Body of pancreas (tissue), 4 donors: ENCODE measurements around the gene HOXA11. TPM values are rescaled to one million over a fixed set of nuclear protein-coding genes. Genes with fewer than 3 reads are reported as not detected.

Experiments
- ATAC-seq: fragments of 150-250 bp; one replicate; pipeline ENCODE4 v1.9.1; 2016
- DNase-seq, 4 donors: peaks; one replicate each; pipeline ENCODE4 v3.0.0-alpha.2; 2019
- H3K27ac ChIP-seq, 4 donors: fragments of 200-600 bp; sonication (generic); 1 replicate in 3 of 4; 2 replicates in 1 of 4; pipeline versions ENCODE4 v1.5.1 to v1.6.1; 2016 to 2019; ENCODE audit warnings: mild to moderate bottlenecking in 1 of 4, mixed read lengths in 1 of 4, moderate library complexity in 1 of 4
- H3K27me3 ChIP-seq, 2 donors: fragments of 200-600 bp; sonication (generic); one replicate each; pipeline ENCODE4 v1.6.0; 2016; ENCODE audit warnings: mild to moderate bottlenecking in 1 of 2
- H3K36me3 ChIP-seq, 2 donors: fragments of 200-600 bp; sonication (generic); replicated peaks in 1 of 2; 2 replicates each; pipeline ENCODE4 v1.5.1; 2016; ENCODE audit warnings: low read depth in 2 of 2; ENCODE audit not compliant: insufficient read depth in 1 of 2
- H3K4me1 ChIP-seq: fragments of 200-600 bp; sonication (generic); one replicate; pipeline ENCODE4 v1.6.0; 2016
- H3K4me3 ChIP-seq, 2 donors: fragments of 200-600 bp; sonication (generic); 1 replicate in 1 of 2; 2 replicates in 1 of 2; pipeline ENCODE4 v1.5.1; 2016 to 2019
- H3K9me3 ChIP-seq, 3 donors: fragments of 200-600 bp; sonication (generic); 1 replicate in 2 of 3; 2 replicates in 1 of 3; pipeline ENCODE4 v1.5.1; 2016
- CTCF ChIP-seq, 7 experiments: fragments of 450-650 bp in 4 of 7; fragments of 200-600 bp in 3 of 7; sonication (generic) in 3 of 7; IDR thresholded peaks; one replicate each; pipeline ENCODE4 v1.5.1; 2016 to 2019; ENCODE audit warnings: antibody characterized with exemption in 7 of 7
- POLR2A ChIP-seq, 3 donors: fragments of 450-650 bp; IDR thresholded peaks; one replicate each; pipeline ENCODE4 v1.6.1; 2016; ENCODE audit warnings: antibody characterized with exemption in 3 of 3, mild to moderate bottlenecking in 2 of 3
- WGBS, 2 donors: methylation state at CpG; one replicate each; pipeline ENCODE4 v1.1.5; 2017; 5-methylcytosine and 5-hydroxymethylcytosine counted together
- intact Hi-C: fragments of 100-400 bp; cut with DNase I; formaldehyde crosslinking; loops from one replicate; pipeline ENCODE4 v1.15.1; 2023
- total RNA-seq, 2 donors: library from RNA; depleted of rRNA; stranded (reverse); fragments of >200 nt; gene quantifications; one replicate each; pipeline ENCODE4 v1.1.0, GENCODE V29; 2016

Gene HOXA11
- total RNA-seq, 2 donors from 2014 or later: not detected

- Histone ChIP-seq H3K4me3 (no peak overlapping the region), H3K9me3 (no peaks in the 10 kb centered on the region), H3K4me1 (peaks cover 58% of the 10 kb centered on the region), H3K27me3 (peaks cover 14 to 78% of the 10 kb centered on the region in 2 donors), H3K27ac (no peak overlapping the region), H3K36me3 (no peaks in the 10 kb centered on the region)
- DNase-seq: peak in 2 of 4 donors; percentile 8 to 9
- WGBS, 2 donors: 7 to 9% methylated on average over 30 of the region's 30 CpGs
- ATAC-seq: no peak
- intact Hi-C loops: no loop called here
- no peak for TF ChIP-seq CTCF (IDR thresholded peaks at IDR 0.05)
- TF ChIP-seq POLR2A (IDR thresholded peaks at IDR 0.05): no peak
These were observed 1.2 kb downstream of the HOXA11 start for GRCh38 chr7:27183682-27184336.

- DNase-seq (peak in 2 of 4 donors; percentile 8 to 10), ATAC-seq (no peak)
- peaks cover 51% of the 10 kb centered on the region for H3K4me1 ChIP-seq
- TF ChIP-seq CTCF (IDR thresholded peaks at IDR 0.05) (no peak), POLR2A (IDR thresholded peaks at IDR 0.05) (no peak)
- peaks cover 14 to 77% of the 10 kb centered on the region in 2 donors for H3K27me3 ChIP-seq
- 9 to 12% methylated on average over 18 to 39 of the region's 39 CpGs for WGBS, 2 donors
- no peaks in the 10 kb centered on the region for H3K9me3 ChIP-seq
- H3K4me3 ChIP-seq: no peak overlapping the region
- intact Hi-C loops: no loop called here
- H3K36me3 ChIP-seq: no peaks in the 10 kb centered on the region
- no peak overlapping the region for H3K27ac ChIP-seq
These were observed 2.0 kb downstream of the HOXA11 start for GRCh38 chr7:27182861-27183681.

GRCh38 chr7:27182285-27182841 lies 2.7 kb downstream of the HOXA11 start:
- intact Hi-C loops: no loop called here
- H3K27me3 ChIP-seq: peaks cover 14 to 73% of the 10 kb centered on the region in 2 donors
- 22 to 31% methylated on average over 4 of the region's 4 CpGs for WGBS, 2 donors
- no peak for ATAC-seq
- TF ChIP-seq POLR2A (IDR thresholded peaks at IDR 0.05) (no peak), CTCF (IDR thresholded peaks at IDR 0.05) (no peak)
- H3K4me3 ChIP-seq: no peak overlapping the region
- H3K27ac ChIP-seq: no peak overlapping the region
- no peaks in the 10 kb centered on the region for H3K36me3 ChIP-seq
- peak in 2 of 4 donors; percentile 2 to 8 for DNase-seq
- H3K4me1 ChIP-seq: peaks cover 45% of the 10 kb centered on the region
- H3K9me3 ChIP-seq: no peaks in the 10 kb centered on the region

- intact Hi-C loops: no loop called here
- DNase-seq: peak in 2 of 4 donors; percentile 7
These were observed 3.2 kb downstream of the HOXA11 start for GRCh38 chr7:27181795-27182275.

More at GRCh38 chr7:27181795-27182275, 3.2 kb downstream of the HOXA11 start:
- 35 to 59% methylated on average over 4 of the region's 4 CpGs for WGBS, 2 donors
- ATAC-seq: no peak
- H3K4me1 ChIP-seq: peaks cover 45% of the 10 kb centered on the region
- H3K4me3 ChIP-seq: no peak overlapping the region
- no peak overlapping the region for H3K27ac ChIP-seq
- H3K9me3 ChIP-seq: no peaks in the 10 kb centered on the region
- no peaks in the 10 kb centered on the region for H3K36me3 ChIP-seq
- peaks cover 14 to 74% of the 10 kb centered on the region in 2 donors for H3K27me3 ChIP-seq
- no peak for TF ChIP-seq POLR2A (IDR thresholded peaks at IDR 0.05)
- TF ChIP-seq CTCF (IDR thresholded peaks at IDR 0.05): no peak
